AG04450 (cell line): ENCODE measurements around the gene CMTM5. TPM values are rescaled to one million over a fixed set of nuclear protein-coding genes. Genes with fewer than 3 reads are reported as not detected.

ENCODE experiments used
- CTCF ChIA-PET: fragments of 300-600, 350-600 bp; formaldehyde crosslinking; extraction: SDS; loops from one replicate; lab custom pipeline; 2022; ENCODE audit warnings: antibody characterized with exemption, inconsistent platforms; lab: Charles Lee
- POLR2A ChIA-PET: fragments of 350-600 bp; formaldehyde crosslinking; extraction: SDS; loops from one replicate; lab custom pipeline; 2021; ENCODE audit warnings: antibody characterized with exemption, inconsistent platforms; lab: Yijun Ruan, JAX
- DNase-seq: peaks from one replicate; pipeline ENCODE4 v3.0.0-alpha.2; 2011; ENCODE audit warnings: low read depth, low spot score
- H3K27ac ChIP-seq: one replicate; pipeline ENCODE4 v1.5.1; 2012; ENCODE audit warnings: low read depth, low read length, control low read depth
- H3K27me3 ChIP-seq: one replicate; pipeline ENCODE4 v1.6.0; 2012; ENCODE audit warnings: low read length; ENCODE audit not compliant: control insufficient read depth, insufficient read depth
- H3K4me3 ChIP-seq: 2 replicates; pipeline ENCODE4 v1.5.1; 2011; ENCODE audit warnings: mild to moderate bottlenecking, low read depth, low read length, control low read depth
- H3K9me3 ChIP-seq: 2 replicates; pipeline ENCODE4 v1.5.1; 2012; ENCODE audit warnings: low read length; ENCODE audit not compliant: control insufficient read depth, insufficient read depth
- polyA plus RNA-seq: library from polyadenylated mRNA; depleted of rRNA; stranded (reverse); fragments of >200 nt; gene quantifications from 2 replicates; pipeline ENCODE4 v1.2.3, GENCODE V29; 2011
- TF ChIP-seq, protein P1 (sequence below): IDR thresholded peaks from 2 replicates; pipeline ENCODE4 v1.5.1; 2011; ENCODE audit warnings: low read depth, low read length, control low read depth, inconsistent platforms

Gene CMTM5
- polyA plus RNA-seq, 1 experiment, result 0.37 TPM

DNA sequence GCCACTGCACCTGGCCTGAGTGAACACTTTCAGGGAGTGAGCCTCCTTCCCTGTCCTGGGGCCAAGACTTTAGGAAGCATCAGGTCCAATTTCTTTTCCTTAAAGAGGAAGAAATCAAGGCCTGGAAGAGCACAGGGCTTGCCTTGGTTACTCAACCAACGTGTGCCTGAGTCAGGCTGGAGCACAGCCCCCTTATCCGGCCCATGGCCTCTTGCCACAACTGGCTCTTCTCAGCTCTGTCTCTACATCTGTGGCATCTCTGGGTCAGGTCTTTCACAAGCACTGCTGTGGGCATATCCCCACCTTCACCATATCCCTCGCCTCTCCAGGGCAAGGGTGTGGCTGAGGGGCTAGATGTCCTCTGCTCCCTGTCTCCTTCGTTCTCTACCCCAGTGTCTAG lies 24.4 kb downstream of the CMTM5 start:
- CTCF ChIA-PET, result no interaction called here
- Histone ChIP-seq H3K27me3 (peaks cover 3% of the 10 kb centered on the region), H3K9me3 (no peaks in the 10 kb centered on the region), H3K27ac (no peak overlapping the region), H3K4me3 (no peak overlapping the region)
- no peak for DNase-seq
- POLR2A ChIA-PET, result no interaction called here
- TF ChIP-seq, protein P1, sequence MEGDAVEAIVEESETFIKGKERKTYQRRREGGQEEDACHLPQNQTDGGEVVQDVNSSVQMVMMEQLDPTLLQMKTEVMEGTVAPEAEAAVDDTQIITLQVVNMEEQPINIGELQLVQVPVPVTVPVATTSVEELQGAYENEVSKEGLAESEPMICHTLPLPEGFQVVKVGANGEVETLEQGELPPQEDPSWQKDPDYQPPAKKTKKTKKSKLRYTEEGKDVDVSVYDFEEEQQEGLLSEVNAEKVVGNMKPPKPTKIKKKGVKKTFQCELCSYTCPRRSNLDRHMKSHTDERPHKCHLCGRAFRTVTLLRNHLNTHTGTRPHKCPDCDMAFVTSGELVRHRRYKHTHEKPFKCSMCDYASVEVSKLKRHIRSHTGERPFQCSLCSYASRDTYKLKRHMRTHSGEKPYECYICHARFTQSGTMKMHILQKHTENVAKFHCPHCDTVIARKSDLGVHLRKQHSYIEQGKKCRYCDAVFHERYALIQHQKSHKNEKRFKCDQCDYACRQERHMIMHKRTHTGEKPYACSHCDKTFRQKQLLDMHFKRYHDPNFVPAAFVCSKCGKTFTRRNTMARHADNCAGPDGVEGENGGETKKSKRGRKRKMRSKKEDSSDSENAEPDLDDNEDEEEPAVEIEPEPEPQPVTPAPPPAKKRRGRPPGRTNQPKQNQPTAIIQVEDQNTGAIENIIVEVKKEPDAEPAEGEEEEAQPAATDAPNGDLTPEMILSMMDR, result no peak

DNA sequence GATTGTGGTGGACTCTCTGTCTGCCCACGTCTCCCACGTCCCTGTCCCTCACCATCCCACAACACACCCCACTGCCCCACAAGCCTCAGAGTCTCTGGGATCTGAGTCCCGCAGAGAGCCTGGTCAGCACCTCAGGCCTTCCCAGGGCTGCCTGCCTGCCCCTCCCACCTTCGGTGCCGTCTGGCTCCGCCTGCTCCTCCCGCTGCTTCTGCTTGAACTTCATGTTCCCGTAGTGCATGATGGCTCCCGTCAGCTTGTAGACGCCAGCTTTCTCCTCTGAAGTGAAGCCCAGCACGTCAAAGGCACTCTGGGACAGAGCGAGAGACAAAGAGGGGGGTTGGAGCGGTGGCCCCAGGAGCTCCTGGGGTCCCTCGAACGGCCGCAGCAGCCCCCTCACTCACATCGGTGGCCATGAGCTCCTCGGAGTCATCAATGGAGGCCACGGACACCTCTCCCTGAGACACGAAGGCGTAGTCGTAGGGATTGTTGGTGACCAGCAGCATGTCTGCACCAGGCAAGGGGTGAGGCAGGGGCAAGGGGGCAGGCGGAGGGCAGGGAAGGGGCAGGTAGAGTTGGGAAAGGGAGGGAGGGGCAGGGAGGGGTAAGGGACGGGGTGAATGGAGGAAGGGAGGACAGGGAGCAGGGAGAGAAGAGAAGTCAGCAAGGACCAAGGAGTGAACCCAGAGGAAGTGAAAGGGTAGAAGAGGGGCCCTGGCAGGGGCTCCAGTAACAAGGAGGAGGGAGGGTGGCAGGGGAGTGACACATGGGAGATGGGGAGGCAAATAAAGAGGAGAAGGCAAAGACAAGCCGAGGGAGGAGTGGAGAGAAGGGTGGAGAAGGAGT lies 25.7 kb downstream of the CMTM5 start:
- DNase-seq, result no peak
- CTCF ChIA-PET, result no interaction called here
- no peak overlapping the region for H3K4me3 ChIP-seq
- TF ChIP-seq, protein P1, result no peak
- POLR2A ChIA-PET, result no interaction called here
- peaks cover 5% of the 10 kb centered on the region for H3K27me3 ChIP-seq
- H3K27ac ChIP-seq, result no peak overlapping the region
- H3K9me3 ChIP-seq, result no peaks in the 10 kb centered on the region

DNA sequence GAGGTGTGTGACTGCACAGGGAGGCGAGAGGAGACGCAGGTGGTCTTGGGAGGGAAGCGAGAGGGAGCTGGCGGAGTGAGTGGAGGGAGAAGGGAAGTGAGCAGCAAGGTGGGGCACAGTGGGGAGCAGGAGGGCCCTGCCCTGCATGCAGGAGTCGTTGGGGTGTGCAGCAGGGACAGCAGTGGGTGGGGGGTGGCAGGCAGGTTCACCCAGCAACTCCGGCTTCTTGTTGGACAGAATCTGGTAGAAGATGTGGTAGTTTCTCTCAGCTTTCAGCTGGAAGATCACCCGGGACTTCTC lies 26.2 kb downstream of the CMTM5 start:
- H3K27ac ChIP-seq, result no peak overlapping the region
- no peak for DNase-seq

DNA sequence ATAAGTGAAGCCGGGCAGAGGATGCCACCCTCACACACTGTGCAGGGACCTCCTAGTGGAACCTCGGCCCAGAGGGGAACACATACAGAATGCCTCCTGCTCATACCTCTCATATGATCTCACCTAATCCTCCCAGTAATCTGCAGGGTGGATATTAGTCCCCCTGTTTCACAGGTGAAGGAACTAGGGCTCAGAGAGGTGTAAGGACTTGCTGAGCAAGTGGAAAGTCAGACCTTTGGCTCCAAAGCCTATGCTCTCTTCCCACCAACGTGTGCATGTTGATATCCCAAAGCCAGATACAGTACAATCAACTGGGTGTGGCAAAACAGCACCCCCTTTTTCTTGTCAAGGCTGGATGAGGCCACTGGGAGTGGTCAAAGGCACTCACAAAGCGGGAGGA lies 27.1 kb downstream of the CMTM5 start:
- peaks cover 12% of the 10 kb centered on the region for H3K27me3 ChIP-seq
- H3K9me3 ChIP-seq, result no peaks in the 10 kb centered on the region
- CTCF ChIA-PET, result no interaction called here
- DNase-seq, result no peak
- TF ChIP-seq, protein P1, result no peak
- POLR2A ChIA-PET, result no interaction called here
- H3K4me3 ChIP-seq, result no peak overlapping the region
- no peak overlapping the region for H3K27ac ChIP-seq

More for the DNA sequence above, 26.2 kb downstream of the CMTM5 start:
- no peaks in the 10 kb centered on the region for H3K9me3 ChIP-seq
- ChIA-PET POLR2A (no interaction called here), CTCF (no interaction called here)
- H3K4me3 ChIP-seq, result no peak overlapping the region
- TF ChIP-seq, protein P1, result no peak
- peaks cover 10% of the 10 kb centered on the region for H3K27me3 ChIP-seq

DNA sequence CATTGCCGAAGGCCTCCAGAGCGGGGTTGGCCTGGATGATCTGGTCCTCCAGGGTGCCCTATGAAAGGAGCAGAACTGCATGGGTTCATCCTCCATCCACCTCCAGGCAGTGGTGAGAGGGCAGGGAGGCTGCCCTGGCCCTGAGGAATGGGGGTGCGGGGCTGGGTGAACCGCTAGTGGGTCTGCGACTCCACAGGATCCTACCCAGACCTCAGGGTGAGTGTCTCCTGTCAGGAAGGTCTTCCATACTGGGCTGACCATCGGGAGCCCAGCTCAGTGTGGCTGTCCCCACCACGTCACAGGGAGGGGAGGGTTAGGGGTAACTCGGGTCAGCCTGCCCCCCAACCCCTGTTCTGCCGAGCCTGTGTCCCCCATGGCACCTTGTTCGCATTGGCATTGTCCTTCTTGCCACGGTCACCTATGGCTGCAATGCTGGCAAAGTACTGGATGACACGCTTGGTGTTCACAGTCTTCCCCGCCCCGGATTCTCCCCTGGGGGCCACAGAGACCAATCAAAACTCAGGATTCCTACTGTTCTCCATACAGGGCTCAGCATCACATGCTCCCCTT lies 27.6 kb downstream of the CMTM5 start:
- CTCF ChIA-PET, result no interaction called here
- H3K4me3 ChIP-seq, result no peak overlapping the region
- DNase-seq, result no peak
- H3K27ac ChIP-seq, result no peak overlapping the region
- TF ChIP-seq, protein P1, result no peak
- peaks cover 12% of the 10 kb centered on the region for H3K27me3 ChIP-seq
- POLR2A ChIA-PET, result no interaction called here
- no peaks in the 10 kb centered on the region for H3K9me3 ChIP-seq
